CD14-positive monocyte (primary cell): ENCODE results near the gene WDR62. TPM values are rescaled to one million over a fixed set of nuclear protein-coding genes. Genes with fewer than 3 reads are reported as not detected.

Experiments
- DNase-seq, 3 donors: peaks; one replicate each; pipeline ENCODE4 v3.0.0-alpha.2; 2011 to 2022
- H2AFZ ChIP-seq: 2 replicates; pipeline ENCODE4 v1.6.0; 2012; ENCODE audit warnings: mild to moderate bottlenecking, low read depth, low read length, inconsistent platforms; ENCODE audit not compliant: insufficient read depth, poor library complexity, severe bottlenecking
- H3K27ac ChIP-seq, 2 donors: 1 replicate in 1 of 2; 2 replicates in 1 of 2; pipeline ENCODE4 v1.5.1; 2012 to 2013; ENCODE audit warnings: low read length in 2 of 2, control low read depth in 1 of 2, inconsistent platforms in 1 of 2, low read depth in 1 of 2, mild to moderate bottlenecking in 1 of 2
- H3K27me3 ChIP-seq, 2 donors: one replicate each; pipeline versions ENCODE4 v1.6.0 to v1.6.1; 2011 to 2013; ENCODE audit warnings: low read length in 2 of 2; ENCODE audit not compliant: control insufficient read depth in 2 of 2, insufficient read depth in 2 of 2
- H3K36me3 ChIP-seq, 2 donors: replicated peaks in 1 of 2; 1 replicate in 1 of 2; 2 replicates in 1 of 2; pipeline versions ENCODE4 v1.5.1 to v1.6.1; 2012 to 2013; ENCODE audit warnings: low read length in 2 of 2, control low read depth in 1 of 2, inconsistent platforms in 1 of 2, mild to moderate bottlenecking in 1 of 2; ENCODE audit not compliant: insufficient read depth in 2 of 2, control insufficient read depth in 1 of 2
- H3K4me1 ChIP-seq, 2 donors: 1 replicate in 1 of 2; 2 replicates in 1 of 2; pipeline versions ENCODE4 v1.5.1 to v1.6.1; 2012 to 2013; ENCODE audit warnings: low read length in 2 of 2, control low read depth in 1 of 2, inconsistent platforms in 1 of 2, mild to moderate bottlenecking in 1 of 2, moderate library complexity in 1 of 2; ENCODE audit not compliant: insufficient read depth in 2 of 2, control insufficient read depth in 1 of 2
- H3K4me2 ChIP-seq: replicated peaks from 2 replicates; pipeline ENCODE3; 2012; ENCODE audit warnings: low read length, moderate library complexity, mild to moderate bottlenecking; ENCODE audit not compliant: poor library complexity, severe bottlenecking; ENCODE audit errors: extremely low read depth
- H3K4me3 ChIP-seq, 3 experiments: fragments of 200-600 bp in 1 of 3; sonication (generic) in 1 of 3; replicated peaks in 1 of 3; 1 replicate in 2 of 3; 2 replicates in 1 of 3; pipeline ENCODE4 v1.5.1; 2011 to 2013; ENCODE audit warnings: low read length in 3 of 3, mild to moderate bottlenecking in 3 of 3, control low read depth in 2 of 3, low read depth in 2 of 3, inconsistent platforms in 1 of 3, moderate library complexity in 1 of 3
- H3K79me2 ChIP-seq: 2 replicates; pipeline ENCODE4 v1.6.0; 2012; ENCODE audit warnings: mild to moderate bottlenecking, control low read depth, inconsistent platforms, low read length, moderate library complexity; ENCODE audit not compliant: insufficient read depth
- H3K9ac ChIP-seq: 2 replicates; pipeline ENCODE4 v1.6.0; 2017; ENCODE audit warnings: low read length, mild to moderate bottlenecking; ENCODE audit not compliant: insufficient read depth, poor library complexity, severe bottlenecking
- H3K9me3 ChIP-seq, 2 donors: replicated peaks in 1 of 2; 1 replicate in 1 of 2; 2 replicates in 1 of 2; pipeline versions ENCODE4 v1.5.1 to v1.6.1; 2012 to 2013; ENCODE audit warnings: low read length in 2 of 2, control low read depth in 1 of 2; ENCODE audit not compliant: control insufficient read depth in 1 of 2, insufficient read depth in 1 of 2
- H4K20me1 ChIP-seq: 2 replicates; pipeline ENCODE4 v1.6.0; 2012; ENCODE audit warnings: mild to moderate bottlenecking, low read length, control low read depth, moderate library complexity; ENCODE audit not compliant: insufficient read depth
- H3K27ac Mint-ChIP-seq, 7 donors: one replicate each; pipeline ENCODE4 v1.8.0; 2020; ENCODE audit warnings: mild to moderate bottlenecking in 7 of 7, mixed read lengths in 7 of 7, moderate library complexity in 6 of 7, inconsistent platforms in 2 of 7
- H3K27me3 Mint-ChIP-seq, 3 donors: one replicate each; pipeline ENCODE4 v1.8.0; 2021 to 2022; ENCODE audit warnings: low read depth in 3 of 3, mild to moderate bottlenecking in 3 of 3, mixed read lengths in 3 of 3, moderate library complexity in 3 of 3, inconsistent platforms in 1 of 3
- H3K36me3 Mint-ChIP-seq, 2 donors: one replicate each; pipeline ENCODE4 v1.8.0; 2020; ENCODE audit warnings: mixed read lengths in 2 of 2, inconsistent platforms in 1 of 2, mild to moderate bottlenecking in 1 of 2
- H3K4me1 Mint-ChIP-seq: one replicate; pipeline ENCODE4 v1.8.0; 2020; ENCODE audit warnings: mild to moderate bottlenecking, mixed read lengths
- H3K4me3 Mint-ChIP-seq, 2 donors: one replicate each; pipeline ENCODE4 v1.8.0; 2020; ENCODE audit warnings: mild to moderate bottlenecking in 2 of 2, mixed read lengths in 2 of 2, moderate library complexity in 1 of 2
- H3K9me3 Mint-ChIP-seq, 7 donors: one replicate each; pipeline ENCODE4 v1.8.0; 2020 to 2022; ENCODE audit warnings: mixed read lengths in 7 of 7, mild to moderate bottlenecking in 6 of 7, moderate library complexity in 6 of 7, inconsistent platforms in 2 of 7
- WGBS: methylation state at CpG from one replicate; pipeline ENCODE4 v1.1.5; 2013; ENCODE audit warnings: missing lambda C conversion rate; ENCODE audit not compliant: insufficient coverage; 5-methylcytosine and 5-hydroxymethylcytosine counted together
- intact Hi-C, 2 donors: fragments of 100-400 bp; cut with micrococcal nuclease; formaldehyde crosslinking; loops; one replicate each; pipeline versions ENCODE4 v1.15.0 to v1.15.1; 2023
- polyA plus RNA-seq, 3 donors: library from polyadenylated mRNA; depleted of rRNA in 1 of 3; unstranded in 2 of 3; stranded (reverse) in 1 of 3; fragments of 300-500 nt in 2 of 3; fragments of >200 nt in 1 of 3; fragmentation: Illumina TruSeq in 2 of 3; gene quantifications; 1 replicate in 2 of 3; 2 replicates in 1 of 3; pipeline ENCODE4 v1.2.3, GENCODE V29; 2012 to 2021
- TF ChIP-seq, protein P1 (sequence below): fragments of 200-600 bp; IDR thresholded peaks from one replicate; pipeline ENCODE4 v1.8.0; 2022; ENCODE audit warnings: antibody characterized with exemption, mild to moderate bottlenecking

Gene WDR62
- polyA plus RNA-seq, 3 donors = 0.05 to 0.88 TPM; not detected in 1

DNA sequence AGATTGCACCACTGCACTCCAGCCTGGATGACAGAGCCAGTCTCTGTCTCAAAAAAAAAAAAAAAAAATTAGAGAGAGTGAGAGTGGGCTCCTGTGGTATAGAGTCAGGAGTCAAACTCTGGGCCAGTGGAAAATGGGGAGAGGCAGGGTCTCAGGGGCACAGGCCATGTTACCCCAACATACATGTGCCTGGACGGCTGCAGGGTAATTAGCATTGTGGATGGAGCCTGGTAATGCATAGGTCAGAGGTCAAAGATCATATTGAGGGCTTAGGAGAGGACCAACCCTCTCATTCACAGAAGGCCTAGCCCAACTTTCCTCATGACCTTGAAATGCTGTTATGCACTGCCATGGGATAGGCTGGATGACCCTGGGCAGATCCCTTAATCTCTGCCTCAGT lies 29.2 kb upstream of the WDR62 start:
- Mint-ChIP-seq H3K27me3 (peaks cover 0 to 2% (median 0%) of the 10 kb centered on the region in 3 donors), H3K4me3 (no peak overlapping the region), H3K36me3 (peaks cover 13 to 14% of the 10 kb centered on the region in 2 donors), H3K9me3 (peaks cover 0 to 2% (median 0%) of the 10 kb centered on the region in 7 donors), H3K27ac (peak overlapping the region in 1 of 7 donors; percentile 33), H3K4me1 (no peaks in the 10 kb centered on the region)
- TF ChIP-seq, protein P1, sequence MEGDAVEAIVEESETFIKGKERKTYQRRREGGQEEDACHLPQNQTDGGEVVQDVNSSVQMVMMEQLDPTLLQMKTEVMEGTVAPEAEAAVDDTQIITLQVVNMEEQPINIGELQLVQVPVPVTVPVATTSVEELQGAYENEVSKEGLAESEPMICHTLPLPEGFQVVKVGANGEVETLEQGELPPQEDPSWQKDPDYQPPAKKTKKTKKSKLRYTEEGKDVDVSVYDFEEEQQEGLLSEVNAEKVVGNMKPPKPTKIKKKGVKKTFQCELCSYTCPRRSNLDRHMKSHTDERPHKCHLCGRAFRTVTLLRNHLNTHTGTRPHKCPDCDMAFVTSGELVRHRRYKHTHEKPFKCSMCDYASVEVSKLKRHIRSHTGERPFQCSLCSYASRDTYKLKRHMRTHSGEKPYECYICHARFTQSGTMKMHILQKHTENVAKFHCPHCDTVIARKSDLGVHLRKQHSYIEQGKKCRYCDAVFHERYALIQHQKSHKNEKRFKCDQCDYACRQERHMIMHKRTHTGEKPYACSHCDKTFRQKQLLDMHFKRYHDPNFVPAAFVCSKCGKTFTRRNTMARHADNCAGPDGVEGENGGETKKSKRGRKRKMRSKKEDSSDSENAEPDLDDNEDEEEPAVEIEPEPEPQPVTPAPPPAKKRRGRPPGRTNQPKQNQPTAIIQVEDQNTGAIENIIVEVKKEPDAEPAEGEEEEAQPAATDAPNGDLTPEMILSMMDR = no peak
- Histone ChIP-seq H2AFZ (no peak overlapping the region), H3K27ac (no peak overlapping the region), H3K79me2 (no peaks in the 10 kb centered on the region), H3K27me3 (no peaks in the 10 kb centered on the region), H3K4me2 (no peak overlapping the region), H4K20me1 (no peaks in the 10 kb centered on the region), H3K4me3 (no peak overlapping the region), H3K9ac (no peak overlapping the region), H3K36me3 (peaks cover 2 to 14% of the 10 kb centered on the region in 2 donors), H3K4me1 (no peaks in the 10 kb centered on the region), H3K9me3 (no peaks in the 10 kb centered on the region)
- intact Hi-C loops = no loop called here
- no peak for DNase-seq
- WGBS = no CpG with 5 or more reads among the region's 1 CpG

DNA sequence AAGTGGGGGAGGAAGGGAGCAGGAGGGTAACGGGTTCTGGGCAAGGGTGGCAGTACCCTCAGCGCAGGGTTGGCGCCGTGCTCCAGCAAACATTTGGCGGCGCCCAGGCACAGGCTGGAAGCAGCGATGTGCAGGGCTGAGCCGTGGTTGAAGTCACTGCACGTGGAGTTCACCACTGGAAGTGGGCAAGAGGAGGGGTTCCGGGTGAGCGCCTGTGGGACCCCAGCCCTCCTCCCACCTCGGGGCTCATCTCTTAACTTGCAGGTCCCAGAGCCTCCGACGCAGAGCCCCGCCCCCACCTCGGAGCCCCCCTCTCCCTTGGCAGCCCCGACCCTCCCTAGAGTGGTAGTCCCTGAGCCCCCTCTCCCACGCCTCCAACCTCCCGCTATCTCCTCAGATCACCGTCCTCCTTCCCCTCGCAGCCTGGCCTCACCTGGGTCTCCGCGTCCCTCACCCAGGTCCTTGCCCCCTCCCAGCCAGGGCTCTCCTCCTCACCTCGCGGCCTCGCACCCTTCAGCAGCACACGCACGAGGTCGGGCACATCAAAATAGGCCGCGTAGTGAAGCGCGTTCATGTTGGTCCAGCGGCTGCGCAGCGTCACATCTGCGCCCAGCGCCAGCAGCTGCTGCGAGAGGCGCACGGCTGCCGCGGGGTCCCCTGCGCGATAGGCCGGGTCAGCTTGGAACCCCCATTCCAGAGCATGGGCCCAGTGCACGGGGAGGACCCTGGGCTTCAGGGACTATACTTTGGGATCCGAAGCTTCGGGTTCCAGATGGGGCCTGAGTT lies 28.4 kb upstream of the WDR62 start:
- H3K4me3 ChIP-seq = no peak overlapping the region
- peak overlapping the region in 1 of 7 donors; percentile 60 for H3K27ac Mint-ChIP-seq
- 96% methylated on average over 34 of the region's 49 CpGs for WGBS
- no peaks in the 10 kb centered on the region for H3K4me1 ChIP-seq
- no peaks in the 10 kb centered on the region for H3K27me3 ChIP-seq
- peaks cover 13 to 14% of the 10 kb centered on the region in 2 donors for H3K36me3 Mint-ChIP-seq
- no peaks in the 10 kb centered on the region for H3K4me1 Mint-ChIP-seq
- H3K79me2 ChIP-seq = no peaks in the 10 kb centered on the region
- H2AFZ ChIP-seq = no peak overlapping the region
- no peak overlapping the region for H3K27ac ChIP-seq
- H3K9ac ChIP-seq = no peak overlapping the region
- H4K20me1 ChIP-seq = no peaks in the 10 kb centered on the region
- H3K4me2 ChIP-seq = no peak overlapping the region
- no peak for DNase-seq
- peaks cover 0 to 2% (median 0%) of the 10 kb centered on the region in 3 donors for H3K27me3 Mint-ChIP-seq
- TF ChIP-seq, protein P1 = no peak
- peaks cover 0 to 11% of the 10 kb centered on the region in 2 donors for H3K36me3 ChIP-seq
- intact Hi-C loops = no loop called here
- no peak overlapping the region for H3K4me3 Mint-ChIP-seq
- H3K9me3 ChIP-seq = no peaks in the 10 kb centered on the region
- H3K9me3 Mint-ChIP-seq = peaks cover 0 to 2% (median 0%) of the 10 kb centered on the region in 7 donors
